Endodermal cell (in vitro differentiated cells): Measurements from ENCODE around the gene LSM14A. TPM values are rescaled to one million over a fixed set of nuclear protein-coding genes. Genes with fewer than 3 reads are reported as not detected.

Source experiments
- DNase-seq: peaks from one replicate; pipeline ENCODE4 v3.0.0-alpha.2; 2017
- H3K27ac ChIP-seq: 2 replicates; pipeline ENCODE4 v1.5.1; 2013; ENCODE audit warnings: mild to moderate bottlenecking, low read depth, low read length, moderate library complexity
- H3K27me3 ChIP-seq: 2 replicates; pipeline ENCODE4 v1.6.1; 2013; ENCODE audit warnings: mild to moderate bottlenecking, low read length, moderate library complexity; ENCODE audit not compliant: insufficient read depth, control insufficient read depth, poor library complexity, severe bottlenecking
- H3K36me3 ChIP-seq: 2 replicates; pipeline ENCODE4 v1.7.0; 2013; ENCODE audit warnings: mild to moderate bottlenecking, low read length, moderate library complexity; ENCODE audit not compliant: control insufficient read depth, insufficient read depth
- H3K4me1 ChIP-seq: one replicate; pipeline ENCODE4 v1.7.0; 2013; ENCODE audit warnings: low read length; ENCODE audit not compliant: control insufficient read depth, insufficient read depth
- H3K4me3 ChIP-seq: 2 replicates; pipeline ENCODE4 v1.5.1; 2013; ENCODE audit warnings: mild to moderate bottlenecking, low read length, moderate library complexity
- H3K9ac ChIP-seq: 2 replicates; pipeline ENCODE4 v1.6.1; 2013; ENCODE audit warnings: mild to moderate bottlenecking, low read length, moderate library complexity; ENCODE audit not compliant: poor library complexity, severe bottlenecking; ENCODE audit errors: extremely low read depth
- H3K9me3 ChIP-seq: 2 replicates; pipeline ENCODE4 v1.6.1; 2013; ENCODE audit warnings: mild to moderate bottlenecking, low read length, moderate library complexity; ENCODE audit not compliant: control insufficient read depth
- H3K27ac Mint-ChIP-seq: 2 replicates; pipeline ENCODE4 v1.8.0; 2020; ENCODE audit warnings: mixed read lengths
- H3K27me3 Mint-ChIP-seq: 2 replicates; pipeline ENCODE4 v1.8.0; 2021; ENCODE audit warnings: mild to moderate bottlenecking, mixed read lengths; ENCODE audit not compliant: insufficient read depth
- H3K36me3 Mint-ChIP-seq: 2 replicates; pipeline ENCODE4 v1.8.0; 2020; ENCODE audit warnings: low read depth, mixed read lengths
- H3K4me1 Mint-ChIP-seq: 2 replicates; pipeline ENCODE4 v1.8.0; 2020; ENCODE audit warnings: mixed read lengths
- H3K4me3 Mint-ChIP-seq: 2 replicates; pipeline ENCODE4 v1.8.0; 2020; ENCODE audit warnings: mild to moderate bottlenecking, moderate library complexity, mixed read lengths
- H3K9me3 Mint-ChIP-seq: 2 replicates; pipeline ENCODE4 v1.8.0; 2020; ENCODE audit warnings: mild to moderate bottlenecking, mixed read lengths
- WGBS, 2 experiments: methylation state at CpG; one replicate each; pipeline versions ENCODE4 v1.1.5 to v1.1.7; 2013; ENCODE audit warnings: missing lambda C conversion rate in 2 of 2, mixed read lengths in 1 of 2; ENCODE audit not compliant: insufficient coverage in 1 of 2, insufficient read length in 1 of 2; 5-methylcytosine and 5-hydroxymethylcytosine counted together
- total RNA-seq, 2 donors: library from RNA; stranded (reverse); fragmentation: NEBNext Ultra II Directional in 1 of 2; extraction: Animal tissue kit (Norgen Biotek cat#: 25700) in 1 of 2; gene quantifications; 2 replicates in 1 of 2; 3 replicates in 1 of 2; pipeline ENCODE4 v1.2.1, GENCODE V29; 2021
- TF ChIP-seq, protein P1 (sequence below): fragments of 200-600 bp; sonication (generic); conservative IDR thresholded peaks from 2 replicates; pipeline ENCODE4 v1.5.0; 2021; ENCODE audit warnings: antibody characterized with exemption, mild to moderate bottlenecking

LSM14A gene
- total RNA-seq, 2 donors from 2014 or later, result 188 to 192 TPM

- Mint-ChIP-seq H3K27ac (peak overlapping the region; percentile 61), H3K4me3 (no peak overlapping the region), H3K9me3 (no peaks in the 10 kb centered on the region), H3K4me1 (peaks cover 15% of the 10 kb centered on the region), H3K27me3 (no peaks in the 10 kb centered on the region), H3K36me3 (peaks cover 21% of the 10 kb centered on the region)
- DNase-seq, result no peak
- 81 to 85% methylated on average over 11 of the region's 11 CpGs for WGBS, 2 experiments
- TF ChIP-seq, protein P1, sequence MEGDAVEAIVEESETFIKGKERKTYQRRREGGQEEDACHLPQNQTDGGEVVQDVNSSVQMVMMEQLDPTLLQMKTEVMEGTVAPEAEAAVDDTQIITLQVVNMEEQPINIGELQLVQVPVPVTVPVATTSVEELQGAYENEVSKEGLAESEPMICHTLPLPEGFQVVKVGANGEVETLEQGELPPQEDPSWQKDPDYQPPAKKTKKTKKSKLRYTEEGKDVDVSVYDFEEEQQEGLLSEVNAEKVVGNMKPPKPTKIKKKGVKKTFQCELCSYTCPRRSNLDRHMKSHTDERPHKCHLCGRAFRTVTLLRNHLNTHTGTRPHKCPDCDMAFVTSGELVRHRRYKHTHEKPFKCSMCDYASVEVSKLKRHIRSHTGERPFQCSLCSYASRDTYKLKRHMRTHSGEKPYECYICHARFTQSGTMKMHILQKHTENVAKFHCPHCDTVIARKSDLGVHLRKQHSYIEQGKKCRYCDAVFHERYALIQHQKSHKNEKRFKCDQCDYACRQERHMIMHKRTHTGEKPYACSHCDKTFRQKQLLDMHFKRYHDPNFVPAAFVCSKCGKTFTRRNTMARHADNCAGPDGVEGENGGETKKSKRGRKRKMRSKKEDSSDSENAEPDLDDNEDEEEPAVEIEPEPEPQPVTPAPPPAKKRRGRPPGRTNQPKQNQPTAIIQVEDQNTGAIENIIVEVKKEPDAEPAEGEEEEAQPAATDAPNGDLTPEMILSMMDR, result no peak
- Histone ChIP-seq H3K4me1 (no peaks in the 10 kb centered on the region), H3K27me3 (no peaks in the 10 kb centered on the region), H3K4me3 (no peak overlapping the region), H3K9ac (no peak overlapping the region), H3K27ac (peak overlapping the region; percentile 41), H3K9me3 (no peaks in the 10 kb centered on the region), H3K36me3 (peaks cover 44% of the 10 kb centered on the region)
Measured at GRCh38 chr19:34232566-34233481, 60.5 kb downstream of the LSM14A start.

GRCh38 chr19:34235425-34235940 is 63.2 kb downstream of the LSM14A start:
- H3K27me3 ChIP-seq, result no peaks in the 10 kb centered on the region
- no peaks in the 10 kb centered on the region for H3K9me3 Mint-ChIP-seq
- no peak overlapping the region for H3K4me3 Mint-ChIP-seq
- H3K9ac ChIP-seq, result no peak overlapping the region
- peaks cover 13% of the 10 kb centered on the region for H3K36me3 Mint-ChIP-seq
- no peaks in the 10 kb centered on the region for H3K27me3 Mint-ChIP-seq
- H3K27ac Mint-ChIP-seq, result no peak overlapping the region
- peaks cover 14% of the 10 kb centered on the region for H3K4me1 Mint-ChIP-seq
- H3K4me1 ChIP-seq, result no peaks in the 10 kb centered on the region
- peaks cover 17% of the 10 kb centered on the region for H3K36me3 ChIP-seq
- TF ChIP-seq, protein P1, result no peak
- no peak for DNase-seq
- no peak overlapping the region for H3K4me3 ChIP-seq
- no peaks in the 10 kb centered on the region for H3K9me3 ChIP-seq
- 89 to 100% methylated on average over 1 to 2 of the region's 2 CpGs for WGBS, 2 experiments
- no peak overlapping the region for H3K27ac ChIP-seq

DNA sequence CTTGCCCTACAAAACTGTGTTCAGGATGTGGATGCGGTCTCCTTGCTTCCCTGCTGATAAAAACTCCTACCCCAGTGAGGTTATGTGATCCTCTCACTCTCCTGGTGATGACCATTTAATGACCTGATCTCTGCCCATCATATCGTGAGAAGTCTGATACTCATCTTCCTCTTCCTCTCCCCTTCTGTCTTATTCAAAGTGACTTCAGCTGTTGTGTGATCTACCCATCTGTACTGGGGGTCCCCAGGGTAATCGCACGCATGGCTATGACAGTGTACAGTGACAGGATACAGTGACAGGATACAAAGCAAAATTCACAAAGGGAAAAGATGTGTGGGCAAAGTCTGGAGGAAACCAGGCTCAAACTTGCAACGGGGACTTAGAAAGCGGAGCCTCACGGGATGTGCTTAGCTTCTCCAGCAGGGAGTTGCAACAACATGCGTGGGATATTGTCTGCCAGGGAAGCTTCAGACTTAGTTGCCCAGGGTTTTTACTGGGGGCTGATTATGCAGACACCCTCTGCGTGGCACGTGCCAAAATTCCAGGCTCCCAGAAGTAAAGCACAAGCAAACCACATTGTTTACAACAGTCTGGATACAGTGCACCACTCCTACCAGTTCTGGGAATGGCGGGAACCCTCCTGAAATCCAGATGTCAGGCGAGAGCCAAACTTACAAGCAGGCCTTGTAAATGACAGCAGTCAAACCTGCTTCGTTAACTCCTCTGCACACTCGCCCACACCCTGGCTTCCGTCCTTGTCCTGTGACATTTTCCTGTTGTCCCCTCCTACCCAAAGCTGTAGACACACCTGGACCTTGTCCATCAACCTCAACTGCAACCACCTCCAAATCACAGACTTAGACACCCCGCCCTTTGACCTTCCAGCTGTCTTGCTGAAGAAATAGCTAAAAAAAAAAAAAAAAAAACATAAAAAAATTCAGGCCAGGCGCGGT is 64.0 kb downstream of the LSM14A start:
- WGBS, 2 experiments, result 90 to 92% methylated on average over 16 to 18 of the region's 18 CpGs
- no peaks in the 10 kb centered on the region for H3K27me3 ChIP-seq
- DNase-seq, result no peak
- peaks cover 13% of the 10 kb centered on the region for H3K36me3 Mint-ChIP-seq
- H3K9me3 Mint-ChIP-seq, result no peaks in the 10 kb centered on the region
- no peak overlapping the region for H3K27ac ChIP-seq
- H3K9me3 ChIP-seq, result no peaks in the 10 kb centered on the region
- H3K4me3 ChIP-seq, result no peak overlapping the region
- H3K4me1 ChIP-seq, result no peaks in the 10 kb centered on the region
- H3K4me1 Mint-ChIP-seq, result peaks cover 7% of the 10 kb centered on the region
- TF ChIP-seq, protein P1, result no peak
- H3K27ac Mint-ChIP-seq, result no peak overlapping the region
- no peak overlapping the region for H3K4me3 Mint-ChIP-seq
- peaks cover 10% of the 10 kb centered on the region for H3K36me3 ChIP-seq
- H3K9ac ChIP-seq, result no peak overlapping the region
- H3K27me3 Mint-ChIP-seq, result no peaks in the 10 kb centered on the region
